DND-41 (cell line): ENCODE measurements around the gene SMIM44.
"Not testable (repeated sequence)": the region's sequence is repeated elsewhere in the genome, so short reads cannot be mapped to it uniquely, and the experiment has no call there.

Source experiments
- ATAC-seq: fragments of 200-7000 bp; cut with Tn5 transposase; 3 replicates; pipeline ENCODE4 v1.9.1; 2021; ENCODE audit warnings: low read depth; ENCODE audit not compliant: insufficient read depth
- DNase-seq: peaks from one replicate; pipeline ENCODE4 v3.0.0-alpha.2; 2020
- H2AFZ ChIP-seq: 2 replicates; pipeline ENCODE4 v1.6.0; 2012; ENCODE audit warnings: low read depth, low read length
- H3K27ac ChIP-seq: 2 replicates; pipeline ENCODE4 v1.5.1; 2012; ENCODE audit warnings: low read length, inconsistent platforms
- H3K27me3 ChIP-seq: fragments of 200-600 bp; sonication (generic); 2 replicates; pipeline ENCODE4 v1.6.0; 2012; ENCODE audit warnings: low read length, mild to moderate bottlenecking, inconsistent platforms; ENCODE audit not compliant: insufficient read depth, poor library complexity
- H3K36me3 ChIP-seq: 2 replicates; pipeline ENCODE4 v1.5.1; 2012; ENCODE audit warnings: low read length, inconsistent platforms; ENCODE audit not compliant: insufficient read depth
- H3K4me1 ChIP-seq: 2 replicates; pipeline ENCODE4 v1.5.1; 2012; ENCODE audit warnings: mild to moderate bottlenecking, low read length; ENCODE audit not compliant: insufficient read depth
- H3K4me2 ChIP-seq: 2 replicates; pipeline ENCODE4 v1.6.0; 2012; ENCODE audit warnings: mild to moderate bottlenecking, moderate library complexity, low read length, inconsistent platforms; ENCODE audit not compliant: insufficient read depth
- H3K4me3 ChIP-seq, 2 experiments: fragments of 200-600 bp in 1 of 2; shearing (Covaris generic) in 1 of 2; 2 replicates each; pipeline ENCODE4 v1.5.1; 2012 to 2016; ENCODE audit warnings: inconsistent platforms in 2 of 2, low read length in 2 of 2, mild to moderate bottlenecking in 2 of 2, low read depth in 1 of 2, moderate library complexity in 1 of 2
- H3K79me2 ChIP-seq: 2 replicates; pipeline ENCODE4 v1.6.0; 2012; ENCODE audit warnings: low read length, inconsistent platforms; ENCODE audit not compliant: insufficient read depth
- H3K9ac ChIP-seq: 2 replicates; pipeline ENCODE4 v1.6.0; 2012; ENCODE audit warnings: low read depth, mild to moderate bottlenecking, inconsistent platforms, low read length, moderate library complexity
- H3K9me3 ChIP-seq: 2 replicates; pipeline ENCODE4 v1.5.1; 2012; ENCODE audit warnings: low read length, moderate library complexity, mild to moderate bottlenecking, inconsistent platforms; ENCODE audit not compliant: insufficient read depth, severe bottlenecking
- H4K20me1 ChIP-seq: 2 replicates; pipeline ENCODE4 v1.6.0; 2012; ENCODE audit warnings: low read length; ENCODE audit not compliant: insufficient read depth
- CTCF ChIP-seq: IDR thresholded peaks from 2 replicates; pipeline ENCODE4 v1.5.1; 2012; ENCODE audit warnings: borderline replicate concordance, low read length, moderate library complexity, mild to moderate bottlenecking; ENCODE audit not compliant: poor library complexity, severe bottlenecking; ENCODE audit errors: extremely low read depth
- EZH2 ChIP-seq: IDR thresholded peaks from 3 replicates; pipeline ENCODE4 v1.6.1; 2012; ENCODE audit warnings: borderline replicate concordance, low read depth, mild to moderate bottlenecking, moderate library complexity, low read length, inconsistent platforms; ENCODE audit not compliant: severe bottlenecking

SMIM44 gene

DNA sequence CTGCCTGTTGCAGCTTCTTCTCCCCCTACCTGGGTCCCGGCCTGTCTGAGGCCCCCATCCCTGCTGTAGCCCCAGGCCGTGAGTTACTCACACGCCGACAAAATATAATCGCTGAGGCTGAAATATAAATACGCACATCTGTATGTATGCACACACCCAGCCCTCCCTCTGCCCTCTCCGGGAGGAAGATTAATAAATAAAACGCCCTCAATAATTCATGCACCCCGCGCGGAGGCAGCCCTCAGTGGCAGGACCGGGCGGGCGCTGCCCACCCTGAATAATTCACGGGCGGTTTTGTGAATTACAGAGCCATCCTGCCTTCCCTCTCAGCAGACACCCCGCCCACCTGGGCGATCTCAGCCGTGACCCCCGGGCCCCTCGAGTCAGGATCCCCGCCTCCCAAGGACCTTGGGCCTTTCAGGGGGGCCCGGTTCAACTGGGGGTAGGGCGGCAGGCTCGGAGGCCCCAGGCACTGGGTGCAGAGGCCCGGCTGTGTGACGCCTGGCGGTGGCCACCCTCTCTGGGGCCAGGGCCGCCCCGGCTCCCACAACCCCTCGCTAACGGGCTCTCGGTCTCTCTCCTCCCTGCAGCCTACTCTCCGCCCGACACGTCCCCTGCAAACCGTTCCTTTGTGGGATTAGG lies 27.2 kb downstream of the SMIM44 start:
- DNase-seq = no peak
- Histone ChIP-seq H3K9me3 (no peaks in the 10 kb centered on the region), H3K4me3 (no peak overlapping the region), H3K27me3 (no peaks in the 10 kb centered on the region), H3K9ac (no peak overlapping the region), H3K4me1 (no peaks in the 10 kb centered on the region), H3K36me3 (peaks cover 67% of the 10 kb centered on the region), H2AFZ (no peak overlapping the region), H3K79me2 (no peaks in the 10 kb centered on the region), H4K20me1 (peaks cover 29% of the 10 kb centered on the region), H3K4me2 (no peak overlapping the region), H3K27ac (no peak overlapping the region)
- no peak for ATAC-seq
- TF ChIP-seq EZH2 = no peak
- TF ChIP-seq CTCF = no peak

DNA sequence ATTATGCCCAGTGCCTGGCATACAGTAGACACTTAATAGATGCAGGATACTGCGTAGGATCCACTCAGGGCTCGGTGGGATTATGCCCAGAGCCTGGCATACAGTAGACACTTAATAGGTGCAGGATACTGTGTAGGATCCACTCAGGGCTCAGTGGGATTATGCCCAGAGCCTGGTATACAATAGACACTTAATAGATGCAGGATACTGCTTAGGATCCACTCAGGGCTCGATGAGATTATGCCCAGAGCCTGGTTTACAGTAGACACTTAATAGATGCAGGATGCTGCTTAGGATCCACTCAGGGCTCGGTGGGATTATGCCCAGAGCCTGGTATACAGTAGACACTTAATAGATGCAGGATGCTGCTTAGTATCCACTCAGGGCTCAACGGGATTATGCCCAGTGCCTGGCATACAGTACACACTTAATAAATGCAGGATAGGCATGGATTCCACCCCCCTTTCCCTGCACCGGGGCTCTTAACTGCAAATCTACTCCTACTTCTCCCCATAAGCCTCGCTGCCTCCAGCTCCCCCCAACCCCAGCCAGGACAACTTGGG lies 27.8 kb downstream of the SMIM44 start:
- Histone ChIP-seq H3K9ac (no peak overlapping the region), H3K9me3 (no peaks in the 10 kb centered on the region), H3K27me3 (no peaks in the 10 kb centered on the region), H3K36me3 (peaks cover 72% of the 10 kb centered on the region), H3K4me2 (no peak overlapping the region), H3K4me1 (no peaks in the 10 kb centered on the region), H3K27ac (no peak overlapping the region), H3K4me3 (no peak overlapping the region), H2AFZ (no peak overlapping the region), H3K79me2 (no peaks in the 10 kb centered on the region), H4K20me1 (peaks cover 29% of the 10 kb centered on the region)
- TF ChIP-seq EZH2 (no peak), CTCF (no peak)
- no peak for ATAC-seq
- no peak for DNase-seq

DNA sequence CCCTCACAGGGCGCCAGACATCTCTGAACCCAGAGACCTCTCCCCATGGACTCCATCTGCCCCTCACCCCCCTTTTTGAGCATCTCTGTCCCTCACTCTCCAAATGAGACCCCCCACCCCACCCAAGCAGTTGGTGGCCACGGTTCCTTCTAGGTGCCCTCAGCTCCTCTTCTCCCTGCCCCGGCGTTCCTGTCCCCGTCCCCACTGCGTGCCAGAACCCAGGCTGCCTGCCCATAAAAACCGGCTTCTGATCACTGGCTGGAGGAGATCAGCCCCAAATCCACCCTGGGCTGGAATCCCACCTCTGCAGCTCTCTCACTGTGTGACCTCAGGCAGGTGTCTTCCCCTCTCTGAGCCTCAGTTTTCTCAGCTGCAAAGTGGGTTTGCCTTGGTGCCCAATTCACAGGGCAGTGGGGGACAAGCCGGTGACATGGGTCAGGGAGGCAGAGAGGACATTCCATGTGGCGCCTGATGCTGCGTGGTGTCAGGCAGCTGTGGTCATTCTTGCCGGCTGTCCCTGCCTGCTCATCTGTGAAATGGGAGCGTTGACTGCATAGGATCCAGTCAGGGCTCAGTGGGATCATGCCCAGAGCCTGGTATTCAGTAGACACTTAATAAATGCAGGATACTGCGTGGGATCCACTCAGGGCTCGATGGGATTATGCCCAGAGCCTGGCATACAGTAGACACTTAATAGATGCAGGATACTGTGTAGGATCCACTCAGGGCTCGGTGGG lies 28.4 kb downstream of the SMIM44 start:
- Histone ChIP-seq H3K4me3 (no peak overlapping the region), H3K9ac (no peak overlapping the region), H3K27me3 (no peaks in the 10 kb centered on the region), H2AFZ (no peak overlapping the region), H3K36me3 (peaks cover 68% of the 10 kb centered on the region), H4K20me1 (peaks cover 29% of the 10 kb centered on the region), H3K27ac (no peak overlapping the region), H3K4me1 (no peaks in the 10 kb centered on the region), H3K79me2 (no peaks in the 10 kb centered on the region), H3K9me3 (no peaks in the 10 kb centered on the region), H3K4me2 (no peak overlapping the region)
- TF ChIP-seq EZH2 = no peak
- no peak for ATAC-seq
- no peak for DNase-seq

- Histone ChIP-seq H3K4me2 (no peak overlapping the region), H3K9ac (no peak overlapping the region), H2AFZ (no peak overlapping the region), H3K27ac (no peak overlapping the region), H4K20me1 (peaks cover 27% of the 10 kb centered on the region), H3K4me1 (no peaks in the 10 kb centered on the region), H3K79me2 (no peaks in the 10 kb centered on the region), H3K27me3 (no peaks in the 10 kb centered on the region), H3K36me3 (peaks cover 65% of the 10 kb centered on the region), H3K4me3 (no peak overlapping the region), H3K9me3 (no peaks in the 10 kb centered on the region)
- DNase-seq = no peak
- ATAC-seq = no peak
- TF ChIP-seq EZH2 = no peak
These were observed 29.4 kb downstream of the SMIM44 start for GRCh38 chr19:3453840-3454239.

GRCh38 chr19:3452942-3453214 lies 30.4 kb downstream of the SMIM44 start:
- Histone ChIP-seq H4K20me1 (peaks cover 22% of the 10 kb centered on the region), H3K36me3 (peaks cover 72% of the 10 kb centered on the region)
- H2AFZ ChIP-seq, H3K9me3 ChIP-seq, H3K4me3 ChIP-seq, H3K9ac ChIP-seq, H3K4me2 ChIP-seq, ATAC-seq, H3K27ac ChIP-seq, H3K27me3 ChIP-seq, H3K4me1 ChIP-seq, H3K79me2 ChIP-seq, DNase-seq: not testable (repeated sequence)
